Stimulated activated CD4-positive, alpha-beta T cell treated with anti-CD3 and anti-CD28 coated beads, Interleukin-12 subunit alpha, Interleukin-12 subunit beta, amount 100 ng/mL, for 4 hours (primary cell): ENCODE data around the gene OSTM1.

ENCODE experiments used
- DNase-seq: peaks from one replicate; pipeline ENCODE4 v3.0.0-alpha.2; 2020

The OSTM1 gene

GRCh38 chr6:108100003-108100402 lies 25.5 kb upstream of the OSTM1 start:
- no peak for DNase-seq

DNA sequence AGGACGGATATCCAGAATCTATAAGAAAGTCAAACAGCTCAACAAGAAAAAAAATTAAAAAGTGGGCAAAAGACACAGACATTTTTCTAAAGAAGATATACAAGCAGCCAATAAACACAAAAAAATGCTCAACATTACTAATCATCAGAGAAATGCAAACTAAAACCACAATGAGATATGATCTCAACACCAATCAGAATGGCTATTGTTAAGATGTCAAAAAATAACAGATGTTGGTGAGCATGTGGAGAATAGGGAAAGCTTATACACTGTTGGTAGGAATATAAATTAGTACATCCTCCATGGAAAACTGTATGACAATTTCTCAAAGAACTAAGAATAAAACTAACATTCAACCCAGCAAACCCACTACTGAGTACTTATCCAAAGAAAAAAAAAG lies 23.3 kb upstream of the OSTM1 start:
- DNase-seq = no peak

DNA sequence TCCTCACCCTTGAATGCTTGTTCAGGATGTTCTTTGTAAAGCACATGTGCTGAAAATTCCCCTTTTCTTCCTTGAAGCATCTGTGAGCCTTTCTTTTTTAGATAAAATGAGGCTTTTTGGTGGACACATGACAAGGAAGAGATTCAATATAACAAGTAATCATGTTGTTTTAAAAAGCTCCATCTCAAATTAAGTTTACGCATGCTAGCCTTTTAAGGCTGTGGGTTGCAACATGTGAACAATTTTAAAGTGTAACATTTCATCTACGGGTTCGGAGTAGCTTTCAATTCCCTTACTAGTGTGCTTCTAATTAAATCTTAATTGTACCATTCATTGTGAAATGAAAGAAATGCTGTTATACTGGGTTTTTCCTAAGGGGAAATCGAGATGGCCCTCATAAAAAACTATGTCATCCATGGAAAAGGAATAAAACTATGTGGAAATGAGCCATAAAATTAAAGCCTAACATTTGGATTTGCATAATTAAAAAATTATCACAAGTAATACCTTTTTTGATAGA lies 19.3 kb upstream of the OSTM1 start:
- no peak for DNase-seq

- no peak for DNase-seq
These were observed 16.7 kb upstream of the OSTM1 start for GRCh38 chr6:108091288-108091687.

DNA sequence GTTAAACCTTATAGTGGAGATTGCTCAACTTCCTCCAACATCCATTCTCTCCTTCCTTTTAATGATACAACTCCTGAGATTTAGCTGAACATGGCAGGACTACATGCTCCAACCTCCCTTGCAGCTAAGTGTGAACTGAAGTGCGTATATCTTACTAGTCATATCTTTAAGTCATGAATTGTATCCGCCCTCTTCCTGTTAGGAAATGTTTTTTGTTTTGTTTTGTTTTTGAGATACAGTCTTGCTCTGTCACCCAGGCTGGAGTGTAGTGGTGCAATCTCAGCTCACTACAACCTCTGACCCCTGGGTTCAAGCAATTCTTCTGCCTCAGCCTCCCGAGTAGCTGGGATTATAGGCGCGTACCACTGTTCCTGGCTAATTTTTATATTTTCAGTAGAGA lies 8.8 kb upstream of the OSTM1 start:
- DNase-seq = no peak

GRCh38 chr6:108082539-108082938 lies 8.0 kb upstream of the OSTM1 start:
- DNase-seq = no peak

GRCh38 chr6:108080010-108080780 lies 5.7 kb upstream of the OSTM1 start:
- no peak for DNase-seq

DNA sequence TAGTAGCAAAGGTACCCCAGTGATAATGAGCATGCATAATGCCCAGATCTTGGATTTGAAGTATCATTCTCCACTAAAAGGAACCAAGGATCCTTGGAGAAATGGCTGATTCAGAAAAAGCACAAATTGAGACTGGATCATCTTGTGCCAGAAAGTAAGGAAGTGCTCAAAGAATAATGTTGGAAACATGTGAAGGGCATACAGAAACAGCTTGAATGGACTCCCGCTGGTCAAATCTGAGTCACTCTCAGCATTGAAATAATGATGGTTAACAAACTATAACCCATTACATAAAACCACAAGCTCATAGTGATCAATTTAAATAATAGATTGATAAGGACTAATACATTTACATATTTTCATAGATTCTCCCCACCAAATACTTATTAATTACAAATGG lies 3.6 kb upstream of the OSTM1 start:
- no peak for DNase-seq

- no peak for DNase-seq
These were observed 533 bp downstream of the OSTM1 start for GRCh38 chr6:108074057-108074358.

DNA sequence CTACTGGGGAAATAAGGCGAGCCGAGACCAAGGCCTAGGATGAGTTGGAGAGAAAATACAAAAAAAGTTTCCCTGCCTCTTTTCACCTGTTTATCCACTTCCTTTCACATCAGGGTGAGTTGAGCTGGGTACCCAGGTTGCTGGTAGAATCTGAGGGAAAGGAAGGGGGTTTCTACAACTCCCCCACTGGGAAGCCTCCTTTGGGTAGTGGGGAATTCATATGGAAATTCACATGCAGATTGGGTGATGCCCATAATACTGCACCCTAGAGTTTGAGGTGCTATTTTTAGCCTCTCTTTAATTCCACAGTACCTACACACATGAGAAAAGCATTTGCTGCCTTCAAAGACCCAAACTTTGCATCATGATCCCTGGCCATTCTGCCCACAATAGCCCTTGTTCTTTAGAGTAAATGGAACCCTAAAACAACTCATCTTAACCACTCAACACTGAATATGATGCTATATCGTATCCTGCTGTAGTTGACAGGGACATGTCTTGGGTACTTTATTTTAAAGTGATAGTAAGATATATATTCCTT lies 2.7 kb downstream of the OSTM1 start:
- DNase-seq = no peak

DNA sequence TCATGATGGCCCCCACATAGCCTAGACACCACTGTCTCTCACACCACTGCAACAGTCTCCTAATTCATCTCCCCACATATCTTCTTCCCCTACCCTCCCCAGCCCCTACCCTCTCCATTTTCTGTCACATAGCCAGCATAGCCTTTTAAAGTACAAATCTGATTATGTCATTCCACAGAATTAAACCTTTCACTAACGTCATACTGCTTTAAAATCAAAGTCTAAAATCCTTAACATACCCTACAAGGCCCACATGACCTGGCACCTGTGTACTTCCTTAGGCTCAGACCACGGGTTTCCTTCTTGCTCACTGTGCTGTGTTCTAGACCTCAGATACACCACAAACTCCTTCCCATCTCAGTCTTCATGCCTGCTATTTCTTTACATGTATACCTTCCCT lies 5.9 kb downstream of the OSTM1 start:
- no peak for DNase-seq

- no peak for DNase-seq
These were observed 6.4 kb downstream of the OSTM1 start for GRCh38 chr6:108068182-108068581.

DNA sequence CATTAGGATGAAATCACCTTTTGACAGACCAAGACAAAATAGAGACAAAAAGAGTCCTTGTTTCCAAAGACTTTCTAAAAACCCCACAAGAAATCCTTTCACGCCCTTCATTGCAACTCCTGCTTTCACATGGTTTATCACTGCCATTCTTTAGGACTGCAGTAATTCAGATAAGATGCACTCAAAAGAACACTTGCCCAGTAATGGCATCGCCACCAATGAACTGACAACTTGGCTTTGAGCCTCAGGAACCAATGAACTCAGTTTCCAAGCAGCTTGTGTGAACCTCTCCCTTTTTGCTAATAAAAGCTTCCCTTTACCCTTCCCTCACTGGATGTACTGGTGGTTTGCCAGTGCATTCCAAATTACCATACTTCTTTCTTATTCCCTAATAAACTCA lies 21.8 kb downstream of the OSTM1 start:
- DNase-seq = no peak

- no peak for DNase-seq
These were observed 23.1 kb downstream of the OSTM1 start for GRCh38 chr6:108051481-108051880.

GRCh38 chr6:108039681-108040080 lies 34.9 kb downstream of the OSTM1 start:
- DNase-seq = no peak

DNA sequence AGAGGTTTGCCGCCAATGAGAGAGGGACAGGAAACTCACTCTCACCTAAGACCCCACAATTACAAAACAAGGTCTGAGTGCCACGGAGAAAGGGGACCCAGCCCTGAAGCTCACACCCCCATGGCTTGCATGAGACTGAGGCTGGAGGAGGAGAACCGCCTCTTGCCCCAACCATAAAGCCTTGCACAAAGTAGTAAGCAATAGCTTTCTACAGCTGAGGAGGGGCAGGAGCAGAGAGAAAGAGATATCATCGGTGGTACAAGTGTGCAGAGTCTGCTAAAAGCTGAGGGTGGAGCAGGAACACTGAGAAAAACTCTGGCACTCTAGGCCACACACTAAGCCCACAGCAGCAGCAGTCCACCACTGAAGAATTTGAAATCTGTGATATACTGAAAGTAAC lies 37.7 kb downstream of the OSTM1 start:
- no peak for DNase-seq

DNA sequence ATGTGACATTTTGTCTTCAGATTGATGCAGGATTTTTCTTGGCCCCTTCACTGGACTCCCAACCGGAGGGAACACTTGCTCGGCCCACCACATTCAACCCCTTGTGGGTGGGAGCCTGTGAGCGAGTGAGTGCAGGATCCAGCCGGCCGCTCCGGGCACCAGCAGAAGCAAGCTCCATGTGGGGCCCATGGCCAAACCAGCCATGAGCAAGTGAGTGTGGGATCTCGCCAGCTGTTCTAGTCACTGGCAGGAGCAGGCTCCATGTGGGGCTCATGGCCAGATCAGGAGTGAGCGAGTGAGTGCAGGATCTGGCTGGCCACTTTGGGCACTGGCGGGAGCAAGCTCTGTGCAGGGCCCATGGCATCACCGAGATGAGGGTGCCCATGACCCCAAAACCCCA lies 42.6 kb downstream of the OSTM1 start:
- DNase-seq = no peak

GRCh38 chr6:108030211-108030610 lies 44.3 kb downstream of the OSTM1 start:
- no peak for DNase-seq

DNA sequence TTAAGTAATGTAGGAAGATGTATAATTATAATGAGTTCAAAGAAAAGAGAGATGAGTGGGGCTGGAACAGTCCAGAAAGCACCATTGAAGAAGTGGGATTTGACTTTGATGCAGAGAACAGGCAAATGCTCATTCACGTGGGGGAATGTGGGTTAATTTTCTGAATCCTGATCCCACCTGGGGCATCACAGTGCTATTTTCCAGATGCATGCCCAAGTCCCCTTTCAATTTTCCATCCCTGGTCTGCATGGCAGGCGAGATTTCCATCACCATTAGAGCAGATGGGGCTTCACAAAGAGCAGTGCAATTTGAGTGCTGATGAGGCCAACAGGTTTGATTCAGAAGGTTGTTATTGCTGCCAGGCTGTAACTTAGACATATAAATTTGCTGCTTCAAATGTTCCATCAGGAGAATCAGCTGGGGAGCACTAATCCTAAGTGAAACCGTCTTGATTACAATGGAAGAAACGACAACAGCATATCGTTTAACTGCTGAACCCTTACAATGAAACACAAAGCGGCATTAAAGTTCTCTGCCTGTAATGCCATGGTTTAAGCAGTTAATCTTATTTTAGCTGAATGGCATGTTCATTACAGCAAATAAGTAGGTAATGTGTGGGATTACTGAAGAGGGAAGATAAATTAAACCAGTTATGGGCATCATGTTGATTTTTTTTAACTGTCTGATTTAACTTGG lies 45.2 kb downstream of the OSTM1 start:
- no peak for DNase-seq

- no peak for DNase-seq
These were observed 46.9 kb downstream of the OSTM1 start for GRCh38 chr6:108027594-108027993.

GRCh38 chr6:108027056-108027455 lies 47.5 kb downstream of the OSTM1 start:
- no peak for DNase-seq

DNA sequence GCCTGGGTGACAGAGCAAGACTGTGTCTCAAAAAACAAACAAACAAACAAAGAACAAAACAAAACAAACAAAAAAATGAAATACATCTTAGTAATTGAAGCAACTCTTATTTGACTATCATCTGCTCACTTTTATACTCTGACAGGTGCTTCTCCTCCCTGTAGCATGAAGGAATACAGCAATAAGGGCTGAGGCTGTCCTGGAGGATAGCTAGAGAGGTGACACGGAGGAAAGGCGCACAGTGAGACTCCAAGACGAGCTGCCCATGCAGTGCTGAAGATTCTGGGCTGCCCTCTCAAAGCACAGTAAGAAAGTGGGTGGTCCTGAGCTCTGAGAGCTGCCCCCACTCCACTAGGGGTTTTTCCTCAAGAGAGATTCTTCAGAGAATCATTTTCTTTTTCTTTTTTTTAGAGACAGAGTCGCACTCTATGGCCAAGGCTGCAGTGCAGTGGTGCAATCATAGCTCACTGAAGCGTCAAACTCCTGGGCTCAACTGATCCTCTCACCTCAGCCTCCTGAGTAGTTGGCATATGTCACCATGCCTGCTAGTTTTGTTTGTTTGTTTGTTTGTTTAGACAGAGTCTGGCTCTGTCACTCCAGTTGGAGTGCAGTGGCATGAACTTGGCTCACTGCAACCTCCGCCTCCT lies 50.0 kb downstream of the OSTM1 start:
- no peak for DNase-seq

DNA sequence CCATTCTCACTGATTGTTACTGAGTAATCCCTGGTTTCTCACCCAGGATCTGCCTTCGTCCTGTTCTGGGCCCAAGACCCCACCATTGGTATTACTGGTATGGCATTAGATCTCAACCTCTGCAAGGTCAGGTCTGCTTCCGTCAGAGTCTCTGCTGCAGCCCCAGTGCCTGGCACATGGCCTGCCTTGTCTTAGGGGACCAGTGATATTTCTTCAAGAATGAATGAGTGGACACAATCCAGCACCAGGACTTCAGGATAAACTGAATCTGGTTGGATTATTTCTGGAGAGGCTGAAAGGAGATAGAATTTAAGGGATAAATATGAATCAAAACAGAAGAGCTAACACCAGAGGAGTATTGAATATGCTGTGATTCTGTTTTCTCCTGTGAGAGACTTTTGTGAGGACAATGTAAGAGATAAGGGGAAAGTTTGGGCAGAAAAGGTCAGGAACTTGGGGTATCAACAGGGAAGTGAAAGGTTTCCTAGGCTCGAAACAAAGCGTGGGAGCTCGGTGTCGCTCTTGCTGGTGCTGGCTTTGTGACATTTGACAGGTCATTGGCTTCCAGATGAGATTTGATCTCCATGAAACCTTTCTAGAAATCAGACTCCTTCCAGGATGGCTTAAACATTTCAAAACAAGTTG lies 53.9 kb downstream of the OSTM1 start:
- no peak for DNase-seq
